A673 (cell line): ENCODE data around the gene SGCG.
"Not testable (repeated sequence)": the region's sequence is repeated elsewhere in the genome, so short reads cannot be mapped to it uniquely, and the experiment has no call there.

Source experiments
- CTCF ChIP-seq: fragments of 300-800, 200-600 bp; sonication (generic); conservative IDR thresholded peaks from 2 replicates; pipeline ENCODE4 v1.5.1; 2017; ENCODE audit warnings: low read depth, mild to moderate bottlenecking, antibody characterized with exemption, low read length, moderate library complexity, mixed read lengths
- EZH2 ChIP-seq: fragments of 200-600 bp; sonication (generic); IDR thresholded peaks from 2 replicates; pipeline ENCODE4 v1.6.1; 2017; ENCODE audit warnings: borderline replicate concordance, low read depth, mild to moderate bottlenecking, mixed read lengths, antibody characterized with exemption, low read length; ENCODE audit not compliant: poor library complexity, severe bottlenecking

- not testable (repeated sequence) for TF ChIP-seq CTCF, EZH2
Observed at GRCh38 chr13:23248410-23248809, 67.6 kb downstream of the SGCG start.
